ENCODE data around the gene LRRC8B.

GRCh38 chr1:89631816-89632656 is 107.4 kb downstream of the LRRC8B start:
- no peak for TF ChIP-seq ZFP3 (CRISPR knock-in tag; IDR thresholded peaks at IDR 0.05)
- no peak for TF ChIP-seq OSR1 (CRISPR knock-in tag; IDR thresholded peaks at IDR 0.05)
- TF ChIP-seq CREB5 (CRISPR knock-in tag; IDR thresholded peaks at IDR 0.05; ENCODE audit: low read depth), result no peak

All from SK-N-SH treated with all-trans-retinoic acid at 6 μM for 48 hours (cell line).